Psoas muscle (tissue), 8 donors: ENCODE measurements around the gene S100Z. TPM values are rescaled to one million over a fixed set of nuclear protein-coding genes. Genes with fewer than 3 reads are reported as not detected.
"Not testable (repeated sequence)": the region's sequence is repeated elsewhere in the genome, so short reads cannot be mapped to it uniquely, and the experiment has no call there.

Experiments
- ATAC-seq, 4 donors: fragments of 200-7000 bp; cut with Tn5 transposase; one replicate each; pipeline ENCODE4 v1.9.1; 2020; ENCODE audit warnings: moderate library complexity in 3 of 4, mild to moderate bottlenecking in 2 of 4
- DNase-seq, 2 donors: peaks; one replicate each; pipeline ENCODE4 v3.0.0-alpha.2; 2020
- H3K27ac ChIP-seq: fragments of 200-600 bp; one replicate; pipeline ENCODE4 v1.8.0; 2022
- H3K27me3 ChIP-seq, 3 donors: fragments of 200-600 bp in 1 of 3; one replicate each; pipeline versions ENCODE4 v1.6.1 to v1.8.0; 2013 to 2022; ENCODE audit warnings: low read length in 2 of 3, mild to moderate bottlenecking in 2 of 3, moderate library complexity in 1 of 3; ENCODE audit not compliant: insufficient read depth in 3 of 3
- H3K36me3 ChIP-seq, 2 donors: fragments of 200-600 bp in 1 of 2; one replicate each; pipeline versions ENCODE4 v1.6.1 to v1.8.0; 2013 to 2022; ENCODE audit warnings: low read depth in 1 of 2, mild to moderate bottlenecking in 1 of 2, moderate library complexity in 1 of 2; ENCODE audit not compliant: insufficient read depth in 1 of 2
- H3K4me1 ChIP-seq: fragments of 200-600 bp; one replicate; pipeline ENCODE4 v1.8.0; 2022
- H3K4me3 ChIP-seq: fragments of 200-600 bp; one replicate; pipeline ENCODE4 v1.8.0; 2022; ENCODE audit warnings: mild to moderate bottlenecking
- H3K9me3 ChIP-seq: fragments of 200-600 bp; one replicate; pipeline ENCODE4 v1.8.0; 2022
- CTCF ChIP-seq: fragments of 200-600 bp; IDR thresholded peaks from one replicate; pipeline ENCODE4 v1.8.0; 2022; ENCODE audit warnings: antibody characterized with exemption
- WGBS, 3 donors: extraction: QIAGEN DNeasy Blood & Tissue Kit; methylation state at CpG; one replicate each; pipeline versions ENCODE4 v1.1.6 to v1.1.7; 2013; 5-methylcytosine and 5-hydroxymethylcytosine counted together
- intact Hi-C, 2 donors: fragments of 100-400 bp; cut with DNase I; formaldehyde crosslinking; loops; one replicate each; pipeline versions ENCODE4 v1.11.0 to v1.14.2; 2022
- polyA plus RNA-seq, 3 donors: library from polyadenylated mRNA; stranded (reverse); fragments of 200-250 nt; gene quantifications; one replicate each; pipeline ENCODE4 v1.2.3, GENCODE V29; 2013
- total RNA-seq, 4 donors: library from RNA; stranded (reverse); fragmentation: NEBNext Ultra II Directional in 2 of 4; extraction: Animal tissue kit (Norgen Biotek cat#: 25700) in 2 of 4; gene quantifications; one replicate each; pipeline versions ENCODE4 v1.2.1 to v1.2.4, GENCODE V29; 2021 to 2023
- donor health status: healthy with polysubstance abuse.
- donor health status: DM: no; HTN: no; CAD: no; lungs with moderate emphysema.
- donor health status: Bipolar disorder and iron deficiency.
- donor health status: healthy.
- donor health status: DM: yes; HTN: yes; CAD: no.
- donor health status: DM: no; HTN: no; CAD: no.
- donor health status: DM: no; HTN: no; CAD: no.
- donor health status: DM: yes; HTN: yes; CAD: no.

Gene S100Z
- total and polyA plus RNA-seq, 7 donors, result 0.09 TPM; not detected in 6

- no peaks in the 10 kb centered on the region for H3K27me3 ChIP-seq
- no peak overlapping the region for H3K4me3 ChIP-seq
- DNase-seq, result no peak
- no peak overlapping the region for H3K27ac ChIP-seq
- H3K4me1 ChIP-seq, result no peaks in the 10 kb centered on the region
- H3K36me3 ChIP-seq, result no peaks in the 10 kb centered on the region
- intact Hi-C loops, result no loop called here
- no peaks in the 10 kb centered on the region for H3K9me3 ChIP-seq
- no peak for ATAC-seq
- TF ChIP-seq CTCF, result no peak
These were observed 4.8 kb downstream of the S100Z start for GRCh38 chr5:76854644-76855043.

- DNase-seq, H3K36me3 ChIP-seq, H3K27ac ChIP-seq, H3K4me1 ChIP-seq, H3K27me3 ChIP-seq, H3K4me3 ChIP-seq, intact Hi-C loops, H3K9me3 ChIP-seq, ATAC-seq: not testable (repeated sequence)
These were observed 5.7 kb downstream of the S100Z start for GRCh38 chr5:76855501-76855900.

GRCh38 chr5:76855961-76856360 lies 6.1 kb downstream of the S100Z start:
- Histone ChIP-seq H3K9me3 (no peaks in the 10 kb centered on the region), H3K4me3 (no peak overlapping the region), H3K27ac (no peak overlapping the region), H3K4me1 (no peaks in the 10 kb centered on the region), H3K36me3 (no peaks in the 10 kb centered on the region), H3K27me3 (no peaks in the 10 kb centered on the region)
- no peak for DNase-seq
- intact Hi-C loops, result no loop called here
- 71 to 88% (median 86%) methylated on average over 3 of the region's 3 CpGs for WGBS, 3 donors
- no peak for ATAC-seq
- TF ChIP-seq CTCF, result no peak

GRCh38 chr5:76856800-76857199 lies 7.0 kb downstream of the S100Z start:
- 74 to 82% (median 80%) methylated on average over 4 of the region's 4 CpGs for WGBS, 3 donors

GRCh38 chr5:76859591-76860247 lies 9.9 kb downstream of the S100Z start:
- Histone ChIP-seq H3K36me3 (no peaks in the 10 kb centered on the region), H3K9me3 (no peaks in the 10 kb centered on the region), H3K27me3 (no peaks in the 10 kb centered on the region), H3K27ac (no peak overlapping the region), H3K4me3 (no peak overlapping the region), H3K4me1 (no peaks in the 10 kb centered on the region)
- TF ChIP-seq CTCF, result no peak
- intact Hi-C loops, result no loop called here
- ATAC-seq (no peak), DNase-seq (peak in 1 of 2 donors; percentile 16)
- WGBS, 3 donors, result 81 to 86% (median 86%) methylated on average over 10 of the region's 10 CpGs

More at GRCh38 chr5:76856800-76857199, 7.0 kb downstream of the S100Z start:
- DNase-seq, H3K27ac ChIP-seq, H3K4me3 ChIP-seq, H3K27me3 ChIP-seq, H3K4me1 ChIP-seq, H3K9me3 ChIP-seq, intact Hi-C loops, H3K36me3 ChIP-seq, ATAC-seq: not testable (repeated sequence)

GRCh38 chr5:76861612-76862011 lies 11.8 kb downstream of the S100Z start:
- intact Hi-C loops, result no loop called here
- 41 to 67% (median 55%) methylated on average over 5 of the region's 5 CpGs for WGBS, 3 donors
- ATAC-seq, result no peak

More at GRCh38 chr5:76861612-76862011, 11.8 kb downstream of the S100Z start:
- H3K4me3 ChIP-seq, result no peak overlapping the region
- H3K36me3 ChIP-seq, result no peaks in the 10 kb centered on the region
- H3K27ac ChIP-seq, result no peak overlapping the region
- no peaks in the 10 kb centered on the region for H3K9me3 ChIP-seq
- no peak for TF ChIP-seq CTCF
- no peaks in the 10 kb centered on the region for H3K27me3 ChIP-seq
- DNase-seq, result no peak
- no peaks in the 10 kb centered on the region for H3K4me1 ChIP-seq
